ENCODE measurements around the gene STARD3NL.

STARD3NL gene

DNA sequence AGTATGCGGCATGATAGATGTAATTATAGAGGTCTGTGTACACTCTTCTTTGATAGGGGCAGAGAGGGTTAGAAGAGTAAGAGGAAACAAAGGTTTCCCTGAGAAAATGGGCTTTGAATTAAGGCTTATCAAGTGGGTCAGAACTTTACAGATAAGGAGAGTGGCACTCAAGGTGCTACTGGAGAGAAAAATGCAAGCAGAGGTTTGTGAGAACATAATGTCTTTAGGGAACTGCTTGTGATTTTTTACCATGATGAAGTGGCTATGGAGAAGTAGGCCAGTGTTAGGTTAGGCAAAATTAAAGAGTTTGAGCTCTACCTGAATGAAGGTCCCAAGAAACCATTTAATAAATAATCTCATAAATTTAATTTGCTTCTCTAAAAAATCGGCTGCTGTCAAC, 14.3 kb downstream of the STARD3NL start:
- TF ChIP-seq GATA3 (IDR thresholded peaks at IDR 0.05; ENCODE audit: low read depth, low read length) (no peak), GATA2 (IDR thresholded peaks at IDR 0.05; ENCODE audit: low read depth, low read length) (no peak)

DNA sequence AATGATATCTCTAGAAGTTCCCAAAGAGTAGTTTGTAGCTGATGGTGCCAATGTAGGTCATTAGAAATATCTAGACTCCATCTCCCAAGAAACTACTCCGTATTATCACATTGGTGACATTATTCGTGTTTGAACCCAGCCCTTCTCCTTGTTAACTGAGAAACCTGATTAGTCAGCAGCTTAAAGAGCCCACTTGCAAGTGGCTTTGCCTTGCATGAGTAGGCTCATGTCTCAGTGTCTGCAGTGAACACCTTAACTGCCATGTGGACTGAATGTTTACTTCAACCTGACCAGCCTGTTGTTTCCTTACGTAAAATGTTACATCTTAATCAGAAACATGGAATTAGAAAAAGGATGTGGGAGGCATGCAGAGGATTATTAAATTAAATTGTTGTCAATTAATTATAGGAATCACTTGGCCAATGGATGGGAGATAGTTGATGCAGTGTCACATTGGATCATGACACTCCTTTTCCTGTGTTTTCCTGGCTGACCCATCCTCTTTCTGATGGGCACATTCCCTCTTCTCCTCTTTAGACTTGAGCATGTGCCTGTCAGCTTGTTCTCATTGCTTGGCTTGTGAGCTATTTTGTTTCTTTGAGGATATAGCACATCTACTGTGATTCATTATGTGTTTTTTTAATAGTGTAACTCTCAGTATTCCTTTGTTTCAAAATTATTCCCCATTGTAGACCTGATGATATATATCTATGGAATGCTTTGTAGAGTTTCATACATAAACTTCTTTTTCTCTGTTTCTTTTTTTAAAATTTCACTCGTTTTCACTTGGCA, 18.0 kb downstream of the STARD3NL start:
- TF ChIP-seq GATA2 (IDR thresholded peaks at IDR 0.05; ENCODE audit: low read depth, low read length) (no peak), GATA3 (IDR thresholded peaks at IDR 0.05; ENCODE audit: low read depth, low read length) (no peak)

DNA sequence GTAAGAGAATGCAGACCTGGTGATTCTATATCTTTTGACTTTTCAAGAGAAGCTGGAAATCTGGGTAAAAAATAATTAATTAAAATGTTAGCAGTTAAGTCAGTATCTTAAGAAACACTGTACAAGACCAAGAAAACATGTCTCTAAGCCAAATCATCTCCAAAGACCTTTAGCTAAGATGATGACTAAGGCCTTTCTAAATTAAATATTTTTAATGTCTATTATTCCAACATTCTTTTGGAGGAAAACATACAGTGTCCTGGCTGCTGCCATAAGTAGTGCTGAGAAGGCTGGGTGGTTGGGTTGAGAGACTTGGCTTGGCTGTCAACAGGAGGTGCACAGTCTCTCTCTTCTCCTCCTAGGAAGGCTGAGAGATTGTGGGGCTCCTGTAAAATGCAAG, 20.3 kb downstream of the STARD3NL start:
- TF ChIP-seq GATA2 (IDR thresholded peaks at IDR 0.05; ENCODE audit: low read depth, low read length) (no peak), GATA3 (IDR thresholded peaks at IDR 0.05; ENCODE audit: low read depth, low read length) (no peak)

DNA sequence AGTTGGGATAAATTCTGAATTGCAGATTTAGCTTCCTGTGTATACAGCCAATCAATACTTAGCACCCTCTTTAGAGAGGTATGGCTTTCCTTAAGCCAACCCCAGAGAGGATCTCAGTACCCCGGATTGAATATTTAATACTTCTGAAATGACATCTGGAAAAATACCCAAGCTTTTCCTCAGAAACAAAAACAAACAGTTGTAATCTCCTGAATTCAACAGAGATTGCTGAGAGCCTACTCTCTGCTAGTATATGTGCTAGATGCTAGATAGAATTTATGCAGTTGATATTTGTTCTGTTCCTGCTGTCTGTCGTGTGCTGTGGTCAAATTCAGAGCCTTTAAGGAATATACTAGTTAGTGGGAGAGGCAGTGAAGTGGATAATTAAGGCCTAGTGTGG, 21.1 kb downstream of the STARD3NL start:
- TF ChIP-seq GATA3 (IDR thresholded peaks at IDR 0.05; ENCODE audit: low read depth, low read length): no peak
- no peak for TF ChIP-seq GATA2 (IDR thresholded peaks at IDR 0.05; ENCODE audit: low read depth, low read length)

DNA sequence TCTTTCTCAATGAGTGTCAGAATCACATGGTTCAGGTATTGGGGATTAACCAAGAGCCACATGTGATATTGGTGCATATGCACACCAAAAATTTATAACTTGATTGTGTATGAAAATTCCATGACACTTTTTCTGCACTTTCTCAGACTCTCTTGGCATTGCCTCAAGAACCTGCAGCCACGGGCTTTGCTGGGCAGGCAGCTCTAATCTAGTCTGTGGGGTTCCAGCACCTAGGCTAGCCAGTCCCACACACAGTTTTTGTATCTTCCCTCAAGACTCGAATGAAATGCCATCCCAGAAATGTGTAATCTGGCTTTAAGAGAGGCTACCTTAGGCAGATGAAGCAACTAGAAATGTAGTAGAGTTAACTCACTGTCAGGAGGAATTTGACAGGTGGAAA, 21.7 kb downstream of the STARD3NL start:
- TF ChIP-seq GATA3 (IDR thresholded peaks at IDR 0.05; ENCODE audit: low read depth, low read length): no peak
- TF ChIP-seq GATA2 (IDR thresholded peaks at IDR 0.05; ENCODE audit: low read depth, low read length): no peak

DNA sequence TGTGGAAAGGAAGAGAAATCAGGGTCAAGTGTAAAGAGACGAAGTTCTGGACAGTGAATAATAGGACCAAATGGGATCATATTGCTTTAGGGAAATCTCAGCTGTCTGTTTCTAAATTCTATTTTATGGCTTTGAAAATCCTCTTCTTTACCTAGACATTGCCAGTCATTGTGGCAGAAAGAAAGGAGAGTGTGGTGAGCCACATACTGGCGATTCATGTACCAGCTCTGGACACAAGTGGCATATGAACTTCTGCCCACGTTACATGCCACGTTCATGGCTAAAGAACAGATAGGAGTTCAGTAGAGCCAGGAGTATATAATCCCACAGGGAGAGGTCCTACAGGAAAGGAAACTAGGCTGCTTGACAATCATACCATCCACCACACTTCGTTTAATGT, 28.0 kb downstream of the STARD3NL start:
- TF ChIP-seq GATA2 (IDR thresholded peaks at IDR 0.05; ENCODE audit: low read depth, low read length) (no peak), GATA3 (IDR thresholded peaks at IDR 0.05; ENCODE audit: low read depth, low read length) (no peak)

DNA sequence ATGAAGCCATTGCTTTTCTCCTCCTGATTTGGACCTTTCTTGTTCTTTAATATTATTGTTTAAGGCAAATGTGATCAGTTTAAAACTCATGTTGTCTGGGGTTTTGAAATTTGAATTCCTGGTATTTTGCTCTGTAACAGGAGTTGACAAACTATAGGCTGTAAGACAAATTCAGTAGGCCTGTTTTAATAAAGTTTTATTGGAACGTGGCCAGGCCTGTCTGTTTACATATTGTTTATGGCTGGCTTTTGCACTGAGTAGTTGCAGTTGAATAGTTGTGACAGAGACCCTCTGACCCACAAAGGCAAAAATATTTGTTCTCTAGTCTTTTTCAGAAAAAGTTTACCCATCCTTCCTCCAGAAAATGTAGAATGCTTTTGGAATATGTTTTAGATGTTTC, 29.8 kb downstream of the STARD3NL start:
- TF ChIP-seq GATA3 (IDR thresholded peaks at IDR 0.05; ENCODE audit: low read depth, low read length): no peak
- no peak for TF ChIP-seq GATA2 (IDR thresholded peaks at IDR 0.05; ENCODE audit: low read depth, low read length)

DNA sequence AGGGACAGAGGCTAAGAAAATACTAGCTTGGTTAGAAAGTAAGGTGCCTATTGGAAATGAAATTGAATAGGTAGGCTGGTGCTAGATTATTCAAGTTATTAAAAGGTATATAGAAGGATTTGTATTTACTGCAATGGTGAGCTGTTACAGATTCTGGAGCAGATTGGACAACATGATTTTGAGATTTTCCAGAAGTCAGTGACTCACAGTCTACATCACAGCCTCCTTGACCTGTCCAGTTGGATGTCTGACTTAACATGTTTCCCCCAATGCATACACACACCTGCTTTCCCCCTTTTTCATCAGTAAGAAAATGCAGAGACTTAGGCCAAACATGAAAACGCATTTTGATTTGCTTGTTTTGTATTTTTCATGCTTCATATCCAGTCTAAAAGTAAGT, 33.4 kb downstream of the STARD3NL start:
- TF ChIP-seq GATA3 (IDR thresholded peaks at IDR 0.05; ENCODE audit: low read depth, low read length) (no peak), GATA2 (IDR thresholded peaks at IDR 0.05; ENCODE audit: low read depth, low read length) (no peak)

DNA sequence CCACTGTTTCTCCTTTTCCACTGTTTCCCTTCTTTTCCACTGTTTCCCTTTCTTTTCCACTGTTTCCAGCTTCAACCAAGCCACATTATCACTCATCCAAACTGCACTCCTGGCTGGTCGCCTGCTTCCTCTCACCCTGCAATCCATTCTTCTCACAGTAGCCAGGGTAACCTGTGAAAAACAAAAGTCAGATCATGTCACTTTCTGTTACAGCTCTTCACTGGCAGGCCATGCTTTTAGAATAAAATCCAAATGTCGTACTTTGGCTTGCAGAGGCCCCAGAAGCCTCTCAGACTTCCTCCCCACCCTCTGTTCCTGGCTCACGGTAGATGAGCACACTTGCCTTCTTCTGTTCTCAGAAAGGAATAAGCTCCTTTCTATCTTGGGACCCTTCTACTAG, 33.9 kb downstream of the STARD3NL start:
- no peak for TF ChIP-seq GATA2 (IDR thresholded peaks at IDR 0.05; ENCODE audit: low read depth, low read length)
- TF ChIP-seq GATA3 (IDR thresholded peaks at IDR 0.05; ENCODE audit: low read depth, low read length): no peak

DNA sequence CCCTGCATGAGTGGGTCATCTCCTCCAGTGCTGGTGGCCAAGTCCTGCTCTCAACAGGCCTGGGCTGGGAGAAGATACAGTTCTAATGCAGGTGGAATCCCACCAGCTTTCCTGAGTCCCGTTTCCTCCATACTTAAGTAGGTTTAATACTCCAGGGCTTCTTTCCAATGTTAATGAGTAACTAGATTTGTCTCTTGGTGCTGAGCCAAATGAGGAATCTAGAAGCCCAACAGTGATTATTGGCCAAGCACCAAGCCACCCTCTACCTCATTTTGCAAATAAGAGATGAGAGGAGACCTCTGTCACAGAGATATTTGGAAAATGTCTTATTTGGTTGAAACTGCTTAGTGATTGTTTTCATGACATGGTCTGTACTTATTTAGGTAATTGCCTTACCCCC, 37.1 kb downstream of the STARD3NL start:
- no peak for TF ChIP-seq GATA3 (IDR thresholded peaks at IDR 0.05; ENCODE audit: low read depth, low read length)
- TF ChIP-seq GATA2 (IDR thresholded peaks at IDR 0.05; ENCODE audit: low read depth, low read length): no peak

DNA sequence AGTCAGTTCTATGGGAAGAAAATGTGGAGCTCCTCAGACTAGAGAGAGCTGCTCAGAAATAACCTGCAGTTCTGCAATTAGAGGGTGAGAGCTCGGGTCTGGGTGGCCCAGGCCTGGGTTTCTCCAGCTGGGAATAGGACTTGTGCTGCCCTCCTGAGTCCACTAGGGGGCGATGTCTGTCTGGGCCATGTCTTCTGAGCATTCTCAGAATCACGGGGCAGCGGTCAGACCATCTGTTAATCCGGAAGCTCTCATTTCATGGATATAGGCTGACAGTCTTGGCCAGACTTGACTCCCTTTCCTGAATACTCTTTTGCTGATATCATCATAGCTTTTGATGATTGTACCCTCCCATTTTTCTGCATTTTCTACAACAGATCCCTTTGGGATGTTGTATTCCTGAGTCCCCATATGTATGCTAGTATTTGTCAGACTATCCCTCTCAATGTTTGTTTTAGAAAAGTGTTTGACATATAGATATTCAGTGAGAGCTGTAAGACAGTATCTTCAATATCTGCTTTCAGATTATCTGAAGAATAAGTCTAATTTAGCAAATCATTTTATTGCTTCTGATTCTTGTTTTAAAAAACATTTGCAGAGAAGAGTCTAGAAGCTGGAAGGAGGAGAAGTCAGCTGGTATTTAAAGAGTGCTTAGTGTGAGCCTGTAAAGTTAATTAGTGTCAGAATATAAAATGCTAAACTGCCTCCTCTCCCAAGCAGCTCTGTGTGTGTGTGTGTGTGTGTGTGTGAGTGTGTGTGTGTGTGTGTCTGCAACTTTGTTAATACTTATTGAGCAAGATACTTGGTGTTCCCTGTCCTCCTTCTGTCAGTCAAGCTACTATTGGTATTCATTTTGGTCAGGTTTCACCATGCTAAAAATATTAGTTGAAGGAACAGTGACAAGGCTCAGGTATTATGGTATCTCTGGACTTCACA, 38.0 kb downstream of the STARD3NL start:
- TF ChIP-seq GATA3 (IDR thresholded peaks at IDR 0.05; ENCODE audit: low read depth, low read length): no peak
- no peak for TF ChIP-seq GATA2 (IDR thresholded peaks at IDR 0.05; ENCODE audit: low read depth, low read length)

DNA sequence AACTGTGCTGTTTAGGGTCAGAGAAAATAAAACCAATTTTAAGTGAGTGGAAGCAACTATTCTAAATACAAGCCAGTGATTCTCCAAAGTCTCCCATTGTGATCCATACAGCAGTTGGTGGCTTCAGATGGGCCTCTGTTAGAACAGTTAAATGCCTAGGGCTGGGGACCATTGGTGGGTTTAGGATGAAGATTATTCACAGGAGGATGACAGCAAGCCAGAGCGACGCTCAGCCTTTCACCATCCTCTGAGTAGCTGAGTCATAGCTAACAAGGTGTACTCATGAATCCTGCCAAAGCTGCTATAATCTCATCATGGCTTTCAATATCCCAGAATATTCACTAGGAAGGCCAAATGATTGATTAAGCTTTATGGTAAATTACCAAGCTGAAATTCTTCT, 39.6 kb downstream of the STARD3NL start:
- TF ChIP-seq GATA3 (IDR thresholded peaks at IDR 0.05; ENCODE audit: low read depth, low read length) (no peak), GATA2 (IDR thresholded peaks at IDR 0.05; ENCODE audit: low read depth, low read length) (no peak)

DNA sequence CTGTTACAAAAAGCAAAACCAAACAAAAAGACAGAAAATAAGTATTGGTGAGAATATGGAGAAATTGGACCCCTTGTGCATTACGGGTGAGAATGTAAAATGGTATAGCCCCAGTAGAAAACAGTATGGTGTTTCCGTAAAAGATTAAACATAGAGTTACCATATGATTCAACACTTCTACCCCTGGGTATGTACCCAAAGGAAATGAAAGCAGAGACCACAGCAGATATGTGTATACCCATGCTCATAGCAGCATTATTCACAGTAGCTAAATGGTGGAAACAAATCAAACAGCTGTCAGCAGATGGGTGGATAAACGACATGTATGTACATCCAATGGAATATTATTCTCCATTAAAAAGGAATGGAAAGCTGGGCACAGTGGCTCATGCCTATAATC, 42.4 kb downstream of the STARD3NL start:
- no peak for TF ChIP-seq GATA3 (IDR thresholded peaks at IDR 0.05; ENCODE audit: low read depth, low read length)
- TF ChIP-seq GATA2 (IDR thresholded peaks at IDR 0.05; ENCODE audit: low read depth, low read length): no peak

DNA sequence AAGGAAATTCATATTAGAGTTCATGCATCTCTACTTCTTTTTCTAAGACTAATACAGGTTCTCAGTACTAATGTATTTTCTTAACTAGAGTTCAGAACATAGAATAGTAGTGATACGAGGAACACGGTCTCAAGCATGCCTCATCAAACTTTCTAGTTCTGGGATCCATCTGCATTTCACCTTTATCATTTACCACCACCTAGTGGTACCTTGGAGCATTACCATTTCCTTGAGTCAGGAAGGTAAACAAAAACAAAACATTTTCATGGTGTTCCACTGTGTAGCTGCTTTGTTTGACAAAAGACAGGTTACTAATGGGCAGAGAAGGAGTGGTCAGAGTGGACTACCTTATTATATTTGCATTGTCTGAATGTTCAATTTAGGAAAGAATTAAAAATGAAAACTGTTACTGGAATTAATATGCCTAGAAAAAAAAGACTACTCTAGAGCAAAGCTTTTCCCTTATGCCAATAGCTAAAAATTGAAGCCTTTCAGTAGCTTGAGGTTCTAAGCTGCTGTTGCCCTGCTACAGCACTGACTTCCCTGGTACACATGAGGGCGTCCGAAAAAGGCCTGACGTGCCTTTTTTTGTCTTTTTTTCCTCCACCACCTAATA, 44.5 kb downstream of the STARD3NL start:
- TF ChIP-seq GATA3 (IDR thresholded peaks at IDR 0.05; ENCODE audit: low read depth, low read length) (no peak), GATA2 (IDR thresholded peaks at IDR 0.05; ENCODE audit: low read depth, low read length) (no peak)
